ENCODE results near the gene CDC34.

Gene CDC34

DNA sequence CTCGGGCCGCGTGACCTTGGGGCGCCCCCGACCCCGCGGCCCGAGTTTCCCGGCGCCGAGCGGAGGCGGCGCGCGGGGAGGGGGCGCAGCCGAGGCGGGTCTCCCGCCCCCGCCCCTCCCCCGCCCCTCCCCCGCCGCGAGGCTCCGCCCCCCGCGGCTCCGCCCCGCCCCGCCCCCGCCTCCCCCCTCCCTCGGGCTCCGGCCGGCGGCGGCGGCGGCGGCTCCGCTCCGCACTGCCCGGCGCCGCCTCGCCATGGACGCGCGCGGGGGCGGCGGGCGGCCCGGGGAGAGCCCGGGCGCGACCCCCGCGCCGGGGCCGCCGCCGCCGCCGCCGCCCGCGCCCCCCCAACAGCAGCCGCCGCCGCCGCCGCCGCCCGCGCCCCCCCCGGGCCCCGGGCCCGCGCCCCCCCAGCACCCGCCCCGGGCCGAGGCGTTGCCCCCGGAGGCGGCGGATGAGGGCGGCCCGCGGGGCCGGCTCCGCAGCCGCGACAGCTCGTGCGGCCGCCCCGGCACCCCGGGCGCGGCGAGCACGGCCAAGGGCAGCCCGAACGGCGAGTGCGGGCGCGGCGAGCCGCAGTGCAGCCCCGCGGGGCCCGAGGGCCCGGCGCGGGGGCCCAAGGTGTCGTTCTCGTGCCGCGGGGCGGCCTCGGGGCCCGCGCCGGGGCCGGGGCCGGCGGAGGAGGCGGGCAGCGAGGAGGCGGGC lies 58.3 kb downstream of the CDC34 start, which contains the start of gene HCN2:
Gene HCN2 (plus strand): TSS at position 189 of the 703 bp plus-strand sequence. CDS start 65 bp downstream, at position 254.
- no peak for DNase-seq

DNA sequence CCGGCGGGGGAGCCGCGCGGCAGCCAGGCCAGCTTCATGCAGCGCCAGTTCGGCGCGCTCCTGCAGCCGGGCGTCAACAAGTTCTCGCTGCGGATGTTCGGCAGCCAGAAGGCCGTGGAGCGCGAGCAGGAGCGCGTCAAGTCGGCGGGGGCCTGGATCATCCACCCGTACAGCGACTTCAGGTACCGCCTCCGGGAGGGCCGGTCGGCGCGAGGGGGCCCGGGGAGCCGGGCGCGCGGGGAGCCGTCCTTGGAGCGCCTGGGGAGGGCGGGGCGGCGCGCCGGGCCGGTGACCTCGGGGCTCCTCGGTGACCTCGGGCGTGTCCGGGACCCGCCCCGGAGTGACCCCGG lies 58.8 kb downstream of the CDC34 start:
- DNase-seq: peak; percentile 34

DNA sequence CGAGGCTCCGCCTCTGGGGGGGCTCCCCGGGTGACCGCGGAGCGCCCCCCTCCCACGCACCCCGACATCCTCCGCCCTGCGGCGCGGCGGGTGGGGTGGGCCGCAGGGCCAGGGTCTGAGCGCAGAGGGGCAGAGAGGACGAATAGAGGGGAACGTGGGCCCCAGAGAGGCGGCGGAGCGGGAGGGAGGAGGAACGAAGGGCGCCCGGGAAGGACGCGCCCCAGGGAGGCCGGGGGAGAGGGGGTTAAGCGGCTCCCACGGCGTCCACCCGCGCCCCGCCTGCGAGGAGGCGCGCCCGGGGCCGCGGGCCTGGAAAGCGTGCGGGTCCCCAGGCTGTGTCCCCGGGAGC lies 59.2 kb downstream of the CDC34 start:
- DNase-seq: no peak

DNA sequence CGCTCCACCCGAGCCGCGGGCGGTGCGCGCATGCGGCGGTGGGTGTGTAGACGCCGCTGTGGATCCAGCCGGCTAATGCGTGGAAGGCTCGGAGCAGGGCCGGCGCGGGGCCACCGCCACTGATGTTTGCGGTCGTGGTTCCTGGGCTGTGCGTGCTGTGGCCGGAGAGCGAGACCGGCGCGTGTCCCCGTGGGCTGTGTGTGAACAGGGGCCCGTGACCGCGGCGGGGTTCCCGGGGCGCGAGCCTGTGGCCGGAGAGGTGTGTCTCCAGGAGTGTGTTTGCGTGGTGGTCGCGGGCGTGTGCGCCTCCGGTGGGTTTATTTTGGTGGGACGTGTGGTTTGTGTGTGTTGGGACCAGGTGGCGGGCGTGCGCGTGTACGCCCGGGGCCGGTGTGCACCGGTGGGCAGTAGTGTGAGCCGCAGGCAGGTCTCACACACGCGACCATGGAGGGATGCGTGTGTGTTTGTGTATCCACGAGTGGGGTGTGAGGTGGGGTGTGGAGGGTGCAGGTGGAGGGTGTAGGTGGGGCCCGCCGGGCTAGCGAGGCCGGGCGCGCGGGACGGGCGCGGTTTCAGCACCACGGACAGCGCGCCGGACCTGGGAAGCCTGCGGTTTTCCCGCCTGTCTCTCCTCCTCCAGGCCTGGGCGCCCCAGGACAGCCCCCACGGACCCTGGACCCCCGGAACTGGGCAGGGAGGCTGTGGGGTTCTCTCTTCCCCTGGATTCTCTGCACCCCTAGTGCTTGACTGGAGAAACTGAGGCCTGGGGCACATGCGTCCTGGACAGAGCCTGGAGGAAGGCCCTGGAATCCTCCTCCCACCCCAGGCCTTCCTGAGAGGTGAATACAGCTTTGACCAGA lies 59.8 kb downstream of the CDC34 start:
- DNase-seq: no peak
